Measurements from ENCODE around the gene ADISSP. TPM values are rescaled to one million over a fixed set of nuclear protein-coding genes. Genes with fewer than 3 reads are reported as not detected.
A peak's percentile ranks its signal among the peaks of the same experiment; 100 is the strongest.

The ADISSP gene
- total RNA-seq, 3 donors from 2014 or later, result 12.3 to 29.3 (median 15.7) TPM

GRCh38 chr20:3777716-3778629 lies 10.4 kb upstream of the ADISSP start:
- peak overlapping the region; percentile 36 to 45 for H3K27ac ChIP-seq
- intact Hi-C loops (cut with DNase I; ENCODE audit: low total_unique reads), result no loop called here
- no peak for TF ChIP-seq CTCF (IDR thresholded peaks at IDR 0.05)
- TF ChIP-seq POLR2AphosphoS5 (IDR thresholded peaks at IDR 0.05), result no peak
- no peak for TF ChIP-seq POLR2A (IDR thresholded peaks at IDR 0.05)

DNA sequence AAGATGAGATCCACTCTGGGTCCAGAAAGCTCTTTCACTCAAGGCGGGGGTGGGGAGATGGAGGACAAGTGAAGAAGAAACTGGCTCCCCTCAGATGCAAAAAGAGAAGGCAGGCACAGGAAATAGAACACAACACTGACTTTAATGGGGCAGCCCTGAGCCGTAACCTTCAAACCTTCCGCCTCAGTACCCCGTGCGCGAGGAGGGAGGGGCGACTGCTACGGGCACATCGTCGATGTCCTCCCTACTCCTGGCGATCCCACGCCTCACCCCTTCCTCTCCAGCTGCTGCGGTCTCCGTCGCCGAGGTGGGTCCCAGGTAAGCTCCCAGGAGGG lies 9.8 kb upstream of the ADISSP start:
- no peaks in the 10 kb centered on the region for H3K36me3 ChIP-seq
- H3K9me3 ChIP-seq, result no peaks in the 10 kb centered on the region
- intact Hi-C loops (cut with DNase I; ENCODE audit: low total_unique reads), result no loop called here
- peak overlapping the region; percentile 36 to 45 for H3K27ac ChIP-seq
- DNase-seq (ENCODE audit: low spot score in 2 of 2), result no peak
- TF ChIP-seq CTCF (IDR thresholded peaks at IDR 0.05) (no peak), POLR2AphosphoS5 (IDR thresholded peaks at IDR 0.05) (no peak), POLR2A (IDR thresholded peaks at IDR 0.05) (no peak)
- H3K4me1 ChIP-seq, result peaks cover 4 to 8% of the 10 kb centered on the region in 2 donors
- H3K4me3 ChIP-seq, result peak overlapping the region; percentile 42 to 75 (median 59)
- H3K27me3 ChIP-seq, result no peaks in the 10 kb centered on the region

More at GRCh38 chr20:3777716-3778629, 10.4 kb upstream of the ADISSP start:
- H3K4me3 ChIP-seq, result peak overlapping the region; percentile 42 to 75 (median 59)
- H3K27me3 ChIP-seq, result no peaks in the 10 kb centered on the region
- H3K9me3 ChIP-seq, result no peaks in the 10 kb centered on the region
- DNase-seq (ENCODE audit: low spot score in 2 of 2), result peak in 1 of 2 donors; percentile 55
- peaks cover 7 to 8% of the 10 kb centered on the region in 2 donors for H3K4me1 ChIP-seq
- H3K36me3 ChIP-seq, result no peaks in the 10 kb centered on the region

DNA sequence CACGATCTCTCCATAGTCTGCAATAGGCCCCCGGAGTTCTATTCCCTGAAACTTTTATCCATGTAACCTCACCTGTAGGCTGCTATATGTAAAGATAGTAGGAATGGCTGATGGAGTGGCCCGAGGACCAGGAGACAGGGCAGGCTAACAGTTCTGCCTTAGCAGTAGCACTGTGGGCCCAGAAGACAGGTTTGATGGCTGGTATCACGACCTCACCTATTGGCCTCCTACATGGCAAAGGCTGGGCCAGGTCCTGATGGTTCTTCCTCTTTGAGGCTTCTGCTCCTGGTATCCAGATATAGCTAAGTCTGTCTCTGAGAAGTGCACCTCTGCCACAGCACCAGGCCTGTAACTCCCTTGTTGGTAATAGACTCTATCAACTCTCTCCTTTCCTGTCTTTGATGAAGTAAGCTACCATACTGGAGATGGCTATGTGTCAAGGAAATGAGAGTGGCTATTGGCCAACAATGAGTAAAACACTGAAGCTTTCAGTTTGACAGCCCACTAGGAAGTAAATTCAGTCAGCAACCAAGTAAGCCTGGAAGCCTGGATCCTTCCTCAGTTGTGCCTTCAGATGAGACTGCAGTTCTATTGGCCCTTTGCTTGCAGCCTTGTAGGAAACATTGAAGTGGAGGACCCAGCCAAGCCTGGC lies 8.0 kb upstream of the ADISSP start:
- TF ChIP-seq POLR2A (IDR thresholded peaks at IDR 0.05) (no peak), CTCF (IDR thresholded peaks at IDR 0.05) (no peak), POLR2AphosphoS5 (IDR thresholded peaks at IDR 0.05) (no peak)
- Histone ChIP-seq H3K4me3 (no peak overlapping the region), H3K27me3 (no peaks in the 10 kb centered on the region), H3K9me3 (no peaks in the 10 kb centered on the region), H3K27ac (no peak overlapping the region), H3K4me1 (peaks cover 0 to 3% of the 10 kb centered on the region in 2 donors), H3K36me3 (no peaks in the 10 kb centered on the region)
- intact Hi-C loops (cut with DNase I; ENCODE audit: low total_unique reads), result no loop called here
- no peak for DNase-seq (ENCODE audit: low spot score in 2 of 2)

DNA sequence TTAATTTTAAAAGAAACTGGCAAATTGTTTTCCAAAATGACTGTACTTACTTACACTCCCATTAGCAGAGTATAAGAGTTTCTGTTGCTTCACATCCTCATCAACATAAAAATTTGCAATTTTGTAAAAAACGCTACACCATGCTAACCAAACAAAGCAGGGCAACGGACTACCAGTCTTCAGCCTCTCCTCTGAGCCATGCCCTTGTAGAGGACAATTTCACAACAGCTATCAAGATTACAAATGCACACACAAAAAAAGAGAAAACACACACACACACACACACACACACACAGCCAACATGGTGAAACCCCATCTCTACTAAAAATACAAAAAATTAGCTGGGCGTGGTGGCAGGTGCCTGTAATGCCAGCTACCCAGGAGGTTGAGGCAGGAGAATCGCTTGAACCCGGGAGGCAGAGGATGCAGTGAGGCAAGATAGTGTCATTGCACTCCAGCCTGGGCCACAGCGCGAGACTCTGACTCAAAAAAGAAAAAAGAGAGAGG lies 4.1 kb upstream of the ADISSP start:
- no peaks in the 10 kb centered on the region for H3K27me3 ChIP-seq
- intact Hi-C loops (cut with DNase I; ENCODE audit: low total_unique reads), result no loop called here
- no peak for DNase-seq (ENCODE audit: low spot score in 2 of 2)
- no peaks in the 10 kb centered on the region for H3K36me3 ChIP-seq
- H3K9me3 ChIP-seq, result no peaks in the 10 kb centered on the region
- no peaks in the 10 kb centered on the region for H3K4me1 ChIP-seq
- H3K4me3 ChIP-seq, result no peak overlapping the region
- no peak overlapping the region for H3K27ac ChIP-seq
- TF ChIP-seq POLR2AphosphoS5 (IDR thresholded peaks at IDR 0.05), result no peak

DNA sequence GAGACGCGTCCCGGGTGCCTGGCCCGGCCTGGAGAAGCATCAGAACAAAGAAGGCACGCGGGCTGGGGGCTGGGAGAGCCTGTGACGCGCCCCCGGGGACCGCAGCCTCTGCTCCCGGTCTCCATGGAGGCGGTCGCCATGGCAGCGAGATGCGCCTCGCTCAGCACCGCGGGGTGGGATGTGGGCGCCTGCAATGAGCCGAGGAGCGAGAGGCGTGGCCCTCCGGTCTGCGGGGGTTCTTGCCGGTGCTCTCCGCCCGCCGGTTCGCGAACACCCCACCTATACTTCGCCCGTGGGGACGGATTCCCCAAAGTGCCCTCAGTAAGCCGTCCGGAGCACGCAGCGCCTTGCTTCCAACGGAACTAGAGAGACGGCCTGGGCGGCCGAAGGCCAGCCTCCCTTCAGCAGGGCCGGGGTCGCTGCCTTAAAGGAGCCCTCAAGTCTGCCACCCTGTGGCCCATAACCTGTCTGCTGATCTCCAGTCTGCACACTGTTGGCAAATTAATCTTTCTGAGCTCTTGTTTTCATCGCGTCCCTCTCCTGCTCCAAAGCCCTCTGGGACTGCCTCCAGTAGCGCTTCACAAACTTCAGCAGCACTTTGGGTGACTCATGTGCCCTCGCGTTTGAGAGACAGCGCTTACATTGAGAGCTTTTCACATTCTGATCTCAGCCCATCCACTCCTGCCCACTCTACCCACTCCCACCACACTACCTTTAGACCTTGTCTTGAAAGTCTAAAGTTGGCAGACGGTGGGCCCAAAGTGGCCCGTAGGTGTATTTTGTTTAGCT lies 983 bp upstream of the ADISSP start:
- no peaks in the 10 kb centered on the region for H3K9me3 ChIP-seq
- H3K4me3 ChIP-seq, result peak overlapping the region; percentile 69 to 88 (median 79)
- H3K4me1 ChIP-seq, result no peaks in the 10 kb centered on the region
- DNase-seq (ENCODE audit: low spot score in 2 of 2), result peak; percentile 53 to 65
- peak overlapping the region; percentile 96 for H3K27ac ChIP-seq
- H3K36me3 ChIP-seq, result no peaks in the 10 kb centered on the region
- H3K27me3 ChIP-seq, result no peaks in the 10 kb centered on the region
- no peak for TF ChIP-seq POLR2A (IDR thresholded peaks at IDR 0.05)
- peak in 2 of 3 donors; percentile 46 to 47 for TF ChIP-seq CTCF (IDR thresholded peaks at IDR 0.05)
- intact Hi-C loops (cut with DNase I; ENCODE audit: low total_unique reads), result no loop called here
